Uterus (tissue), 2 donors: ENCODE data around the gene HASPIN.

Source experiments
- POLR2A ChIP-seq, 2 donors: fragments of 450-650 bp; IDR thresholded peaks; one replicate each; pipeline ENCODE4 v1.6.1; 2016; ENCODE audit warnings: antibody characterized with exemption in 2 of 2, mild to moderate bottlenecking in 1 of 2, moderate library complexity in 1 of 2
- TF ChIP-seq, protein P1 (sequence below), 4 experiments: fragments of 200-600 bp in 2 of 4; fragments of 450-650 bp in 2 of 4; sonication (generic) in 2 of 4; IDR thresholded peaks; one replicate each; pipeline ENCODE4 v1.5.1; 2016 to 2019; ENCODE audit warnings: antibody characterized with exemption in 4 of 4, mild to moderate bottlenecking in 2 of 4, moderate library complexity in 1 of 4

DNA sequence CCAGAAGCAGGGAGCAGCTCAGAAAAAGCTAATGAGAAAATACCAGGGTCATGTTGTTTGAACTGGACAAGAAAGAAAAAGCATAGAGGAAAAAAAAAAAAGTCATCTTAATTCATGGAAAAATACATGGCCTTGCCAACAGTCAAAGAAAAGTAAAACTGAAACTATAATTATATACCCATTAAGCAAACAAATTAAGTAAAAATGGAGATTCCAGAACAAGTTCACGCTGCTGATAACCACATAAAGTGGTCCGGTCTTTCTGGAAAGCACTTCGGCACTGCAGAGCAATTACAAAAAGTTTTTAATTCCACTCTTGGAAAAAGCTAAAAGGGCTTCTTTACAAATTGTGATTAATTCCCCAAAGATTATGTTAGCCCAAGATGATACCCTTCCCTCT, 15.3 kb upstream of the HASPIN start:
- TF ChIP-seq, protein P1, sequence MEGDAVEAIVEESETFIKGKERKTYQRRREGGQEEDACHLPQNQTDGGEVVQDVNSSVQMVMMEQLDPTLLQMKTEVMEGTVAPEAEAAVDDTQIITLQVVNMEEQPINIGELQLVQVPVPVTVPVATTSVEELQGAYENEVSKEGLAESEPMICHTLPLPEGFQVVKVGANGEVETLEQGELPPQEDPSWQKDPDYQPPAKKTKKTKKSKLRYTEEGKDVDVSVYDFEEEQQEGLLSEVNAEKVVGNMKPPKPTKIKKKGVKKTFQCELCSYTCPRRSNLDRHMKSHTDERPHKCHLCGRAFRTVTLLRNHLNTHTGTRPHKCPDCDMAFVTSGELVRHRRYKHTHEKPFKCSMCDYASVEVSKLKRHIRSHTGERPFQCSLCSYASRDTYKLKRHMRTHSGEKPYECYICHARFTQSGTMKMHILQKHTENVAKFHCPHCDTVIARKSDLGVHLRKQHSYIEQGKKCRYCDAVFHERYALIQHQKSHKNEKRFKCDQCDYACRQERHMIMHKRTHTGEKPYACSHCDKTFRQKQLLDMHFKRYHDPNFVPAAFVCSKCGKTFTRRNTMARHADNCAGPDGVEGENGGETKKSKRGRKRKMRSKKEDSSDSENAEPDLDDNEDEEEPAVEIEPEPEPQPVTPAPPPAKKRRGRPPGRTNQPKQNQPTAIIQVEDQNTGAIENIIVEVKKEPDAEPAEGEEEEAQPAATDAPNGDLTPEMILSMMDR (IDR thresholded peaks at IDR 0.05), result no peak
- TF ChIP-seq POLR2A (IDR thresholded peaks at IDR 0.05), result no peak
